Cardiac fibroblast (primary cell): ENCODE results near the gene KCTD3.
A peak's percentile ranks its signal among the peaks of the same experiment; 100 is the strongest.

Source experiments
- DNase-seq, 2 donors: peaks; one replicate each; pipeline versions ENCODE4 v3.0.0 to v3.0.0-alpha.2; 2010; ENCODE audit warnings: low read depth in 2 of 2
- H3K4me3 ChIP-seq, 2 donors: replicated peaks in 1 of 2; 1 replicate in 1 of 2; 2 replicates in 1 of 2; pipeline ENCODE4 v1.5.1; 2011; ENCODE audit warnings: low read depth in 2 of 2, low read length in 2 of 2, mild to moderate bottlenecking in 2 of 2, moderate library complexity in 1 of 2
- CTCF ChIP-seq: IDR thresholded peaks from one replicate; pipeline ENCODE4 v1.5.1; 2011; ENCODE audit warnings: low read depth, mild to moderate bottlenecking, low read length, inconsistent platforms

The KCTD3 gene

GRCh38 chr1:215657047-215657446 lies 89.9 kb downstream of the KCTD3 start:
- no peak overlapping the region for H3K4me3 ChIP-seq
- no peak for DNase-seq
- no peak for TF ChIP-seq CTCF

GRCh38 chr1:215660259-215660658 lies 93.2 kb downstream of the KCTD3 start:
- no peak for TF ChIP-seq CTCF
- H3K4me3 ChIP-seq = no peak overlapping the region
- no peak for DNase-seq

GRCh38 chr1:215661033-215661432 lies 93.9 kb downstream of the KCTD3 start:
- DNase-seq = no peak
- H3K4me3 ChIP-seq = no peak overlapping the region
- TF ChIP-seq CTCF = no peak

DNA sequence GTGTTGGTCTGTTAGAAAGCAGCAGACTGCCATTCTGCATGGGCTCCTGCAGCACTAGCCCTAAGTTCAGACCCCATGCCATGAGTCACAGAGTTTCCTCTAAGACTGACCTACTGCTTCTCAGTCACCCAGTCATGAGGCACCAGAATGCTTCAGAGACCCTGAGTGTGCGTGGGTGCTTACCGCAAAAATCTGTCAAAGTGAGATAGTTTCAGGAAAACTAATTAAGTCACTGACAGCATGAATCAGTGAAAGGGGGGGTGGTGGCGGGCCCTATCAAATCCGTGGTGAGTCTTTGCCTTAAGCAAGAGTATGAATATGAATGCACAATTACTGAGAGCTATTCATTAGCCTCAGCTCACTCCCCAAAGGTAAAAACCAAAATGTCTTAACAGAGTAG lies 98.1 kb downstream of the KCTD3 start:
- TF ChIP-seq CTCF = no peak
- peak; percentile 36 to 60 for DNase-seq
- no peak overlapping the region for H3K4me3 ChIP-seq

DNA sequence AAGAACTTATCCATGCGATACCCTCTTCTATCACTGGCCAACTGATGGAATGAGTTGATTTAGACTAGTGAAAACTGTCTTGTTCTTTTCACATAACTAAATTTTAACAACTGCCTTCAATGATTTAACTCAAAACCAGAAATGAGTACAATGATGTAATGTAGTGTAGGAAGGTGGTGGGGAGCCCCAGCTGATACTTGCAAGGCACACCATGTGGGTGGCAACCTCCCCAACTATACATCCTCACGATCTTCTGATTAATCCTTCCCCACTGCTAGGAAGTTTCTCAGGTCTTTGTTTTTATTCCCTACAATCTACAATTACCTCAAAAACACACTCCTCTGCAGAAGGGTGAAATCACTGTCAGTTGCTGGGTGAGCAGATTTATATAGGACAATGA lies 100.7 kb downstream of the KCTD3 start:
- no peak for TF ChIP-seq CTCF
- no peak overlapping the region for H3K4me3 ChIP-seq
- DNase-seq = no peak

GRCh38 chr1:215669806-215670491 lies 102.8 kb downstream of the KCTD3 start:
- peak in 1 of 2 donors; percentile 12 for DNase-seq
- no peak overlapping the region for H3K4me3 ChIP-seq
- no peak for TF ChIP-seq CTCF
